Mucosa of stomach (tissue), 1 donor: Measurements from ENCODE around the gene SIRPA.
"Not testable (repeated sequence)": the region's sequence is repeated elsewhere in the genome, so short reads cannot be mapped to it uniquely, and the experiment has no call there.

ENCODE experiments used
- H3K27me3 ChIP-seq: one replicate; pipeline ENCODE4 v1.7.0; 2013; ENCODE audit warnings: mild to moderate bottlenecking, low read length; ENCODE audit not compliant: control insufficient read depth, insufficient read depth
- H3K36me3 ChIP-seq: one replicate; pipeline ENCODE4 v1.7.0; 2013; ENCODE audit warnings: low read length; ENCODE audit not compliant: control insufficient read depth, insufficient read depth
- H3K4me1 ChIP-seq: one replicate; pipeline ENCODE4 v1.7.0; 2013; ENCODE audit warnings: mild to moderate bottlenecking, low read length; ENCODE audit not compliant: control insufficient read depth, insufficient read depth
- H3K4me3 ChIP-seq: one replicate; pipeline ENCODE4 v1.7.0; 2013; ENCODE audit warnings: low read length
- H3K9ac ChIP-seq: one replicate; pipeline ENCODE4 v1.7.0; 2013; ENCODE audit warnings: mild to moderate bottlenecking, low read length, moderate library complexity
- H3K9me3 ChIP-seq: one replicate; pipeline ENCODE4 v1.7.0; 2013; ENCODE audit warnings: mild to moderate bottlenecking, low read length, moderate library complexity; ENCODE audit not compliant: control insufficient read depth
- donor health status: Pancreatic carcinoma.

SIRPA gene

DNA sequence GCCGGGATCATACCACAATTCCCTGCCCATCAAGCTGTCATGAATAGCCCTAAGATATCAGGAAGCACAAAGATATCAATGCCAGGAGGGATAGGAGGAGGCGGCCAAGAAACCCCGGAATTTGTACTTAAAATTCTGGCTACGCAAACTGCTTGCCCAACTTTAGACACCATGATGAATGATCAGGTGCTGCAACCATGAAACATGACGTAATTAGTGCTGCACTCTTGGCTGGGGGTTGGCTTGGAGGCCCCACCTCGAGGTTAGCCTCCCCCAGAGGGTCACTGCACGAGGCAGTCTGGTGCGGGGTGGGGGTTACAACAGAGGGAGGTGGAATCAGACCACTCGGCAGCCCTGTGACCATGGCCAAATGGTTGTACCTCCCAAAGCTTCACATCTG is 8.9 kb downstream of the SIRPA start:
- no peak overlapping the region for H3K4me3 ChIP-seq
- H3K36me3 ChIP-seq: no peaks in the 10 kb centered on the region
- H3K9me3 ChIP-seq: no peaks in the 10 kb centered on the region
- H3K4me1 ChIP-seq: no peaks in the 10 kb centered on the region
- H3K9ac ChIP-seq: no peak overlapping the region
- H3K27me3 ChIP-seq: no peaks in the 10 kb centered on the region

DNA sequence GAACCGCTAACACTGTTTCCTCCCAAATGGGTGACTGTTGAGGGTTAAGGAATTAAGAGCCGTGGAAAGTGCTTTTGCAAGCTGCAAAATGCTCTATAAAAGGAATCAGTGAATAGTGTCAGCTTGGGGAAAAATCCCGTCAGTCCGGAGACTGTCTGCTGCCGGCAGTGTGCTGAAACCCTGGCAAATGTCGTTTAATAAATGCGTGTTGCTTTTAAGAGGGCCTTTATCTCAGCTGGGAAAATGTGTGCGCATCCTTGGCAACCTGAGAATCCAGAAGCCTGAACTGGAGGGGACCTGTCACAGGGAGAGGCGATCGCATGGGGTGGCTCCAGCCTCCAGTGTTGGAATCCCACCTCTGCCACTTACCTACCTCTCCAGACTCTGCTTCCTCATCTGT is 9.8 kb downstream of the SIRPA start:
- Histone ChIP-seq H3K27me3 (no peaks in the 10 kb centered on the region), H3K9me3 (no peaks in the 10 kb centered on the region), H3K4me3 (no peak overlapping the region), H3K4me1 (no peaks in the 10 kb centered on the region), H3K36me3 (no peaks in the 10 kb centered on the region), H3K9ac (no peak overlapping the region)

- H3K36me3 ChIP-seq: no peaks in the 10 kb centered on the region
- no peaks in the 10 kb centered on the region for H3K4me1 ChIP-seq
- H3K9me3 ChIP-seq: no peaks in the 10 kb centered on the region
- no peaks in the 10 kb centered on the region for H3K27me3 ChIP-seq
- no peak overlapping the region for H3K9ac ChIP-seq
- H3K4me3 ChIP-seq: no peak overlapping the region
Measured at GRCh38 chr20:1905693-1906092, 10.5 kb downstream of the SIRPA start.

- Histone ChIP-seq H3K9ac (no peak overlapping the region), H3K4me3 (no peak overlapping the region), H3K9me3 (no peaks in the 10 kb centered on the region), H3K36me3 (no peaks in the 10 kb centered on the region), H3K27me3 (no peaks in the 10 kb centered on the region), H3K4me1 (no peaks in the 10 kb centered on the region)
Measured at GRCh38 chr20:1906361-1907051, 11.3 kb downstream of the SIRPA start.

- no peaks in the 10 kb centered on the region for H3K36me3 ChIP-seq
- H3K4me3 ChIP-seq: no peak overlapping the region
- H3K4me1 ChIP-seq: no peaks in the 10 kb centered on the region
- no peaks in the 10 kb centered on the region for H3K9me3 ChIP-seq
- no peaks in the 10 kb centered on the region for H3K27me3 ChIP-seq
- no peak overlapping the region for H3K9ac ChIP-seq
Measured at GRCh38 chr20:1907586-1907985, 12.4 kb downstream of the SIRPA start.

DNA sequence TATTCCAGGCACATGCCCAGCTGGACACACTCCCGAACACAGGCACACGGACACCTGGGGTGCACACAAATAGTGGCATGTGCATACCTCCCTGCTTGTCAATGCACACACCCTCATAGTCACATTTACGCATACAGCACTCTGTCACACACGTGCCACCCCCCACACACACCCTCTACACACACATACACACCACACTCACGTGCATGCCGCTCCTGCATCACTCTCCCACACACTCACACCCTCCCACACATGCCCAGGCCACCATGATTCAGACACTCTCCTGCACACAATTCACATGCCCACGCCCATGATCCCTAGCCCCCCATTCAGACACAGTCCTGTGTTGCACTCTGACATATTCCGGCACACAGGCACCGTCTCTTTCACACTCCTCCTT is 13.0 kb downstream of the SIRPA start:
- Histone ChIP-seq H3K36me3 (no peaks in the 10 kb centered on the region), H3K4me1 (no peaks in the 10 kb centered on the region), H3K9ac (no peak overlapping the region), H3K4me3 (no peak overlapping the region), H3K27me3 (no peaks in the 10 kb centered on the region), H3K9me3 (no peaks in the 10 kb centered on the region)

DNA sequence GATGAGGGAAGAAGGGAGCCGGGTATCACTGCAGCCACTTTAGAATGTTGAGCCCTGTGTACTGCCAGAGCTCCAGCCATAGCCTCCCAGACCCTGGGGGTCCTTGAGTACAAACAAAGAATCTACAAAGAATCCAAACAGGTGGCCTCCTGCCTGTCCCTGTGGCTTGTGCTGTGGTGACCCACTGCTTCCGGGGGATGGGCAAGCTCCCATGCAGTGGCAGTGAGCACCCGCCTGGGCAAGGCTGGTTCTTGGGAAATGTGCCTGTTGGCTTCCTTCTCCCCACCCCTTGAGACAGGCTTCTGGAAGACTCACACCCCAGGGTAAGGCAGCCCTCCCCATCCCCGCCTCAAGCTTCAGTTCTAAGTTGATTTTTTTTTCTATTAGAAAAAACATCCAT is 13.9 kb downstream of the SIRPA start:
- H3K36me3 ChIP-seq: no peaks in the 10 kb centered on the region
- H3K27me3 ChIP-seq: no peaks in the 10 kb centered on the region
- no peaks in the 10 kb centered on the region for H3K4me1 ChIP-seq
- no peak overlapping the region for H3K9ac ChIP-seq
- no peak overlapping the region for H3K4me3 ChIP-seq
- H3K9me3 ChIP-seq: no peaks in the 10 kb centered on the region

DNA sequence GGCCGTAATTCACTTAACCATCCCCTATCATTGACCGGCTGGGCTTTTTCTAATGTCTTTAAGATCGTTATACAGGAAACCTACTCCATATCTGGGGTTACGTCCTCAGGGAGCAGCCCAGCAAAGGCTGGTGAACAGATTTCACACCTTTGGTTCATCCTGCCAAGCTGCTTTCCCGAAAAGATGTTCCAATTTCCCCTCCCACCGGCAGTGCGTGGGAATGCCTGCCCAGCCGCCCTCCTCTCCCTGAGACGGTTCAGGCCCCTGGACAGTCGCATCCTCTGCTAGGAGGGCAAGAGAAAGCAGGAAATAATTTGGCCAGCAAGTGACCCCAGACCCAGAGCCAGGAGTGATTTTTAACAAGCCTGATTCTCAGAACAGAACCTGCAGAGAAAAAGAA is 16.3 kb downstream of the SIRPA start:
- H3K4me1 ChIP-seq: no peaks in the 10 kb centered on the region
- no peaks in the 10 kb centered on the region for H3K9me3 ChIP-seq
- no peak overlapping the region for H3K4me3 ChIP-seq
- no peak overlapping the region for H3K9ac ChIP-seq
- no peaks in the 10 kb centered on the region for H3K27me3 ChIP-seq
- no peaks in the 10 kb centered on the region for H3K36me3 ChIP-seq

- Histone ChIP-seq H3K9me3 (no peaks in the 10 kb centered on the region), H3K4me3 (no peak overlapping the region), H3K36me3 (no peaks in the 10 kb centered on the region), H3K27me3 (no peaks in the 10 kb centered on the region), H3K4me1 (no peaks in the 10 kb centered on the region), H3K9ac (no peak overlapping the region)
Measured at GRCh38 chr20:1912053-1912452, 16.8 kb downstream of the SIRPA start.

GRCh38 chr20:1912646-1913045 is 17.4 kb downstream of the SIRPA start:
- H3K27me3 ChIP-seq: no peaks in the 10 kb centered on the region
- no peaks in the 10 kb centered on the region for H3K36me3 ChIP-seq
- no peaks in the 10 kb centered on the region for H3K9me3 ChIP-seq
- no peak overlapping the region for H3K9ac ChIP-seq
- no peaks in the 10 kb centered on the region for H3K4me1 ChIP-seq
- H3K4me3 ChIP-seq: no peak overlapping the region

GRCh38 chr20:1915233-1915632 is 20.0 kb downstream of the SIRPA start:
- H3K4me3 ChIP-seq, H3K4me1 ChIP-seq, H3K36me3 ChIP-seq: not testable (repeated sequence)

GRCh38 chr20:1915725-1916124 is 20.5 kb downstream of the SIRPA start:
- Histone ChIP-seq H3K36me3 (no peaks in the 10 kb centered on the region), H3K4me1 (peaks cover 10% of the 10 kb centered on the region), H3K9ac (no peak overlapping the region), H3K9me3 (no peaks in the 10 kb centered on the region), H3K4me3 (no peak overlapping the region), H3K27me3 (no peaks in the 10 kb centered on the region)

More at GRCh38 chr20:1915233-1915632, 20.0 kb downstream of the SIRPA start:
- not testable (repeated sequence) for H3K9me3 ChIP-seq, H3K27me3 ChIP-seq, H3K9ac ChIP-seq

DNA sequence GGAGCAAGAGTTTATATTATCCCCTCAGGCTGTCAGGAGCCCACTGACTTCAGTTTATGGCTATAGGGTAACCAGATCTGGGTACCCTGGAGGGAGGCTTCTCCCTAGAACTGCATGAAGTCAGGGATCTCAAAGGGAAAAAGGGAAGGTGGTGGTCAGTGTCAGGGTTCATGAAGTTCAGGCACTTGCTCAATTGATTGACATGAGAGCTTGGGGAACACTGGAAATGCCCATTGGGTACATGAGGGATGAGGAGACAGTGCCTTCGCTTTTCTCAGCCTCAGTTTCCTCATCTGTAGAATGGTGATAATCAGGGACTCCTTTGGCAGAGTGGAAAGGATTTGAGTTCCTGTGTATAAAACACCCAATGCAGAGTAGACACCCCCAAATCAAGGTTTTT is 22.6 kb downstream of the SIRPA start:
- H3K4me3 ChIP-seq: no peak overlapping the region
- H3K27me3 ChIP-seq: no peaks in the 10 kb centered on the region
- peaks cover 10% of the 10 kb centered on the region for H3K4me1 ChIP-seq
- H3K36me3 ChIP-seq: no peaks in the 10 kb centered on the region
- no peaks in the 10 kb centered on the region for H3K9me3 ChIP-seq
- H3K9ac ChIP-seq: no peak overlapping the region
